K562 (cell line): Measurements from ENCODE around the gene TXNL4A. TPM values are rescaled to one million over a fixed set of nuclear protein-coding genes. Genes with fewer than 3 reads are reported as not detected.
"Not testable (repeated sequence)": the region's sequence is repeated elsewhere in the genome, so short reads cannot be mapped to it uniquely, and the experiment has no call there.

Experiments
- ATAC-seq: fragments of 200-7000 bp; cut with Tn5 transposase; 3 replicates; pipeline ENCODE4 v1.9.1; 2020; ENCODE audit warnings: moderate library complexity
- BruUV-seq: library from RNA; stranded (reverse); fragments of 400-500 nt; replicated peaks from 2 replicates; lab custom pipeline; 2021; lab: Mats Ljungman, UMichigan
- CTCF ChIA-PET: fragments of 300-600 bp; formaldehyde crosslinking; extraction: SDS; loops from one replicate; lab custom pipeline; 2021; ENCODE audit warnings: low intra/inter-chr PET ratio; lab: Yijun Ruan, JAX
- POLR2A ChIA-PET: fragments of 300-600, 350-650 bp; sonication (Branson Sonifier 250); formaldehyde crosslinking; extraction: SDS; loops from one replicate; lab custom pipeline; 2021; ENCODE audit warnings: antibody characterized with exemption, inconsistent platforms; lab: Yijun Ruan, JAX
- DNase-seq, 4 experiments: peaks; one replicate each; pipeline versions ENCODE4 v3.0.0 to v3.0.0-alpha.2; 2011 to 2018; ENCODE audit warnings: low spot score in 3 of 4, mixed read lengths in 3 of 4; ENCODE audit errors: extremely low read depth in 1 of 4
- FAIRE-seq: peaks from 2 replicates; lab custom pipeline; 2011; peaks lifted over from hg19 to GRCh38; lab: Jason Lieb, UNC
- H2AFZ ChIP-seq: 2 replicates; pipeline ENCODE4 v1.6.0; 2011; ENCODE audit warnings: low read depth, low read length, control low read depth, inconsistent platforms
- H3K27ac ChIP-seq: fragments of 200-600 bp; 3 replicates; pipeline ENCODE4 v1.8.0; 2011; ENCODE audit warnings: low read depth, mild to moderate bottlenecking, control low read depth, inconsistent platforms, low read length, moderate library complexity, mixed read lengths; ENCODE audit errors: extremely low read depth
- H3K27me3 ChIP-seq, 2 experiments: fragments of 300-600 bp in 1 of 2; 2 replicates in 1 of 2; 3 replicates in 1 of 2; pipeline versions ENCODE4 v1.6.0 to v1.8.0; 2011; ENCODE audit warnings: inconsistent platforms in 2 of 2, low read length in 2 of 2, mild to moderate bottlenecking in 1 of 2, mixed read lengths in 1 of 2, moderate library complexity in 1 of 2; ENCODE audit not compliant: control insufficient read depth in 2 of 2, insufficient read depth in 2 of 2
- H3K36me3 ChIP-seq: fragments of 300-600 bp; 3 replicates; pipeline ENCODE4 v1.8.0; 2011; ENCODE audit warnings: mild to moderate bottlenecking, low read length, inconsistent platforms; ENCODE audit not compliant: control insufficient read depth, insufficient read depth
- H3K4me1 ChIP-seq, 2 experiments: fragments of 200-600 bp in 1 of 2; replicated peaks in 1 of 2; 2 replicates in 1 of 2; 3 replicates in 1 of 2; pipeline versions ENCODE4 v1.5.1 to v1.8.0; 2011; ENCODE audit warnings: inconsistent platforms in 2 of 2, low read length in 2 of 2, mild to moderate bottlenecking in 1 of 2, mixed read lengths in 1 of 2, moderate library complexity in 1 of 2; ENCODE audit not compliant: control insufficient read depth in 2 of 2, insufficient read depth in 2 of 2
- H3K4me2 ChIP-seq: 2 replicates; pipeline ENCODE4 v1.6.1; 2011; ENCODE audit warnings: low read length, control low read depth, inconsistent platforms, mixed read lengths; ENCODE audit not compliant: insufficient read depth
- H3K4me3 ChIP-seq: fragments of 200-600 bp; sonication (generic), shearing (Covaris generic); 2 replicates; pipeline ENCODE4 v1.5.1; 2016; ENCODE audit warnings: control low read depth, inconsistent platforms
- H3K79me2 ChIP-seq: fragments of 200-600 bp; 3 replicates; pipeline ENCODE4 v1.8.0; 2011; ENCODE audit warnings: low read length, inconsistent platforms; ENCODE audit not compliant: control insufficient read depth, insufficient read depth
- H3K9ac ChIP-seq, 2 experiments: 2 replicates each; pipeline versions ENCODE4 v1.6.0 to v1.6.1; 2011; ENCODE audit warnings: low read depth in 2 of 2, low read length in 2 of 2, control low read depth in 1 of 2, inconsistent platforms in 1 of 2, mild to moderate bottlenecking in 1 of 2, mixed read lengths in 1 of 2; ENCODE audit not compliant: insufficient read depth in 1 of 2
- H3K9me1 ChIP-seq: one replicate; pipeline ENCODE4 v1.6.0; 2011; ENCODE audit warnings: inconsistent platforms, mild to moderate bottlenecking, low read length, moderate library complexity; ENCODE audit not compliant: control insufficient read depth, insufficient read depth
- H3K9me3 ChIP-seq: replicated peaks from 2 replicates; pipeline ENCODE4 v1.5.1; 2011; ENCODE audit warnings: low read depth, low read length, inconsistent platforms; ENCODE audit not compliant: control insufficient read depth, insufficient read depth
- H4K20me1 ChIP-seq: replicated peaks from 2 replicates; pipeline ENCODE4 v1.6.1; 2011; ENCODE audit warnings: low read length, inconsistent platforms, mixed read lengths; ENCODE audit not compliant: control insufficient read depth, insufficient read depth
- CBFA2T3 ChIP-seq: fragments of 450-650 bp; IDR thresholded peaks from 2 replicates; pipeline ENCODE4 v1.6.1; 2017
- CTCF ChIP-seq, 3 experiments: IDR thresholded peaks in 2 of 3; conservative IDR thresholded peaks in 1 of 3; 2 replicates each; pipeline ENCODE4 v1.5.1; 2011 to 2012; ENCODE audit warnings: low read length in 3 of 3, mild to moderate bottlenecking in 3 of 3, control low read depth in 2 of 3, improper control_type of control experiment in 1 of 3, inconsistent platforms in 1 of 3, low read depth in 1 of 3, mixed read lengths in 1 of 3, moderate library complexity in 1 of 3; ENCODE audit not compliant: insufficient read depth in 2 of 3
- HMBOX1 ChIP-seq: sonication (generic); IDR thresholded peaks from 2 replicates; pipeline ENCODE4 v1.6.1; 2016
- KDM1A ChIP-seq, 2 experiments: fragments of 450-650 bp; IDR thresholded peaks; 2 replicates each; pipeline ENCODE4 v1.6.1; 2016; ENCODE audit warnings: mild to moderate bottlenecking in 2 of 2
- LEF1 ChIP-seq: fragments of 450-650 bp; IDR thresholded peaks from 2 replicates; pipeline ENCODE4 v1.6.1; 2016; ENCODE audit warnings: mild to moderate bottlenecking
- NR2C2 ChIP-seq, 2 experiments: fragments of 200-800 bp in 1 of 2; sonication (Bioruptor generic) in 1 of 2; sonication (generic) in 1 of 2; formaldehyde crosslinking in 1 of 2; IDR thresholded peaks; 2 replicates each; pipeline versions ENCODE4 v1.6.1 to v1.8.0; 2016 to 2022; ENCODE audit warnings: mild to moderate bottlenecking in 1 of 2, missing compliant biosample characterization in 1 of 2, missing genetic modification characterization in 1 of 2, missing genetic modification reagents in 1 of 2
- SOX6 ChIP-seq: fragments of 450-650 bp; IDR thresholded peaks from 2 replicates; pipeline ENCODE4 v1.6.1; 2014; ENCODE audit warnings: mild to moderate bottlenecking
- WGBS: fragments of 100-300 bp; shearing (Covaris generic); methylation state at CpG from one replicate; pipeline ENCODE4 v1.1.6; 2016; ENCODE audit warnings: low coverage, mixed read lengths; ENCODE audit not compliant: insufficient coverage; ENCODE audit errors: missing lambda C conversion rate; 5-methylcytosine and 5-hydroxymethylcytosine counted together
- in situ Hi-C: fragments of 300-500 bp; cut with MboI; formaldehyde crosslinking; loops from 4 replicates; pipeline ENCODE4 v1.15.0; 2018; ENCODE audit warnings: inconsistent platforms, mixed read lengths
- intact Hi-C: fragments of 100-400 bp; cut with micrococcal nuclease; formaldehyde crosslinking; loops from 2 replicates; pipeline ENCODE4 v1.14.2; 2022
- polyA plus RNA-seq, 8 experiments: library from polyadenylated mRNA; depleted of rRNA in 4 of 8; stranded (reverse) in 5 of 8; unstranded in 3 of 8; fragments of >200 nt; fragmentation: Nextera tagmentation in 2 of 8; fragmentation: Illumina TruSeq in 1 of 8; extraction: Ambion mirVana in 2 of 8; extraction: Trizol in 1 of 8; gene quantifications; 2 replicates each; pipeline versions ENCODE4 v1.2.1 to v1.2.3, GENCODE V29; 2011 to 2014; ENCODE audit warnings: inconsistent platforms in 1 of 8, missing spikeins in 1 of 8
- total RNA-seq, 7 experiments: library from RNA; depleted of rRNA in 6 of 7; stranded (reverse); fragments of >200 nt in 6 of 7; fragmentation: Illumina TruSeq in 2 of 7; extraction: Trizol in 2 of 7; gene quantifications; 2 replicates each; pipeline versions ENCODE4 v1.2.1 to v1.2.3, GENCODE V29; 2011 to 2021; ENCODE audit warnings: low replicate concordance in 1 of 7

Gene TXNL4A
- total and polyA plus RNA-seq, 9 of the 15 experiments (the other 6 are each of a cell fraction or from before 2014, with no cell fraction given), result 27.0 to 132 (median 87.5) TPM

GRCh38 chr18:79960161-79960801, 28.1 kb downstream of the TXNL4A start:
- BruUV-seq; H3K27me3 ChIP-seq; H3K9me3 ChIP-seq; in situ Hi-C loops; intact Hi-C loops; CTCF ChIA-PET; H3K27ac ChIP-seq; H3K79me2 ChIP-seq; H3K4me3 ChIP-seq; H3K9ac ChIP-seq; H3K36me3 ChIP-seq; H4K20me1 ChIP-seq; H3K9me1 ChIP-seq; TF ChIP-seq NR2C2 (CRISPR knock-in tag; IDR thresholded peaks at IDR 0.05): not testable (repeated sequence)
- H3K4me1 ChIP-seq, result peaks cover 15 to 25% of the 10 kb centered on the region in 2 experiments; a peak in 4 of 5 replicates
- DNase-seq (peak in 1 of 4 experiments; percentile 59), ATAC-seq (peak; percentile 50), FAIRE-seq (peak; percentile 52)
- H3K4me2 ChIP-seq, result peak overlapping the region; percentile 18; the same call in 1 of the 2 replicates
- under 1% methylated on average over 11 of the region's 12 CpGs for WGBS
- POLR2A ChIA-PET, result interaction anchor here (0.6 kb wide), 1 partner anchor 25 kb away, joined by 3 read pairs; no protein-coding TSS in a partner anchor
- H2AFZ ChIP-seq, result peak overlapping the region; percentile 56
- TF ChIP-seq KDM1A (IDR thresholded peaks at IDR 0.05) (peak; percentile 83), CTCF (IDR thresholded peaks at IDR 0.05 in 2 of 3, conservative IDR thresholded peaks at IDR 0.05 in 1 of 3; ENCODE audit: insufficient read depth in 2 of 3, low read depth in 1 of 3, low read length in 3 of 3) (peak in 1 of 3 experiments; percentile 8; a peak in 1 of 6 replicates), SOX6 (peak; percentile 63; the same call in 1 of the 2 replicates), LEF1 (0 out of 2 replicates have a peak, but pooled peaks have one; percentile 19), CBFA2T3 (peak; percentile 66), HMBOX1 (peak; percentile 95), NR2C2 (tag; IDR thresholded peaks at IDR 0.05) (0 out of 2 replicates have a peak, but pooled peaks have one; percentile 27)
